ENCODE measurements around the gene KRTAP19-6.
A peak's percentile ranks its signal among the peaks of the same experiment; 100 is the strongest.

The KRTAP19-6 gene, protein sequence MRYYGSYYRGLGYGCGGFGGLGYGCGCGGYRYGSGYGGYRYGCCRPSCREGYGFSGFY

DNA sequence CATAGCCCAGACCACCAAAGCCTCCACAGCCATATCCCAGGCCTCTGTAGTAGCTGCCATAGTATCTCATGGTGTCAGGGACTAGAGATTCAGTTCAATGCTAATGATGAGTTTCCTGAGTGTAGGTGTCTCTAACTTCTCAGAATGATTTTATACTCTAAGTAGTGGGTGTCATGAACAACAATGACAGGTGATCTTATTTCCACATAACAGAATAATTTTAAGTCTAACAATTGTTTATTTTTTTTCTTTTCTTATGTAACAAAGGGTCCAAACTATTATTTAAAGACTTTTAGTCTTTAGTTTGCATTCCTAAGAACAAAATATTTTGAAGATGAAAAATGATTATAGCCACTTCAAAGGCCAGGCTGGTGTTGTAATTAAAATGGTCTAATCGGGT is at the start of gene KRTAP19-6:
KRTAP19-6 (minus strand) TSS at position 101 of the 400 bp plus-strand sequence; CDS start at position 70, 31 bp downstream.
- no peak for DNase-seq

GRCh38 chr21:30590297-30590696 is 48.6 kb upstream of the KRTAP19-6 start, which contains the start of gene KRTAP22-2:
Gene KRTAP22-2, minus strand, starts transcription at chr21:30590397.
- DNase-seq = no peak

DNA sequence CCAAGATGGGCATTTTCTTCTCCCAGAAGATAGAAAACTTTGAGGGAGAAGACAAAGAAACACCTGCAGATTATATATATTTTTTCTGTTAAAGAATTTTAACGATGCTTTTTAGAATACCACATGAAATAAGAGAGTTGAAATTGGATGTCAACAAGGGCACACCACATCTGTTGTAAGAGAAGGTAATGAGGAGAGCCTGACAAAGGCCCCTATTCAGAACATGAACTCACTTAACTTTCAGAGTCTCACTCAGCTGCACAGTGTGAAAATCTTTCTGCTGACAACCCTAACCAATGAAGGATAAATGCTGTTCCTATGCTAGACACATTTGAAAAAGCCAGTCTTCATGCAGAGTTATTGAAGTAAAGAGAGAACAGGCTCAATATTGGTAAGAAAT is 41.2 kb upstream of the KRTAP19-6 start:
- no peak for DNase-seq

DNA sequence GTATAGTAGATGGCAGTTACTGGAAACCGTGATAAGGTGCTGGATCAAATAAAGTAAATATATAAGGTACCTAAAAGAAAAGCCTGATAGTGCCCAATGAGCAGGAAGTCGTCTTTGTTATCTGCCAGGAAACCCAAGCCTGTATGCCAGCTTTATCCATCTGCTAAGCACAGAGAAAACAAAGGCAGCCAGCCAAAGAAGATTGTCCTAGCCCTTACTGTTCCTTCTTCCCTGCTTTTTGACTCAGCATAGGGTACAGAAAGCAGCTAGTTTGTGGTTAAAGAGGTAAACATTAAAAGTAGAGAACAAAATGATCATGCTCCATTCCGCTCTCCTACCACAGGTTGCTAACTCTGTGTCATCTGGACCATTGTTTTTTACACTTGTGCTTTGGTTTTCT is 38.5 kb upstream of the KRTAP19-6 start:
- no peak for DNase-seq

DNA sequence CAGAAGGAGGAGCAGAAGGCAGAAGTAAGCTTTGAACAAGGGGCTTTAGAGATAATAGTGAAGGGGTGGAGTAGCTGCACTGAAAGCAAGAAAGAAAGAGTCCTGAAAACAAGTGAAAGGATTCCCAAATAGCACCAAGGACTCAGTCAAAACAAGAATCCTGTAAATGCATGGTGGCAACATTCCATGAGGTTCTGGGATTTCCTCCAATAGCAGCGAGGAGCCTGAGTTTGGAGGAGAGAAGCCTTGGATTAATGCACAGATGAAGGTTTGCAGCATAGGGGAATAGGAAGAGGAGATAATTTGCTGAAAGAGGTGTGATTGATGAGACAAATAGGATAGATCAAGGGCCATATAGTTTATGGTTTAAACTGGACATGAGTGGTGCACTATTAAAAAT is 37.7 kb upstream of the KRTAP19-6 start:
- DNase-seq = no peak

DNA sequence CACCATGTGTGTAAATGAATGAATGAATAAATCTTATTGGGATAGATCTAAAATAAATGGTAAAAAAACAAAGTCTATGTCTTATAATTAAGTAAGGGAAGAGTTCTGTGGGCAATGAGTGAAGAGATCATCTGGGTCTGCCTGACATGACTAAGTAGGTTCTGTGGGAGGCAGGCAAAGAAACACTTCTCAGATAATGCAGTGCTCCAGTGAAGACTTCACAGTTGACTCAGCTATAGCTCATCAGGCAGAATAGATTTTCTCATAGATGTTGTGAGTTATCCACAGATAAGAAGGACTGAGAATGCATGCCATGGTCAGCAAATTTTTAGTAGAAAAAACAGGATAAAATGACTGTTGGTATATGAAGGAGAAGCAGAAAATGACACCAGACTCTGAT is 36.1 kb upstream of the KRTAP19-6 start:
- no peak for DNase-seq

- no peak for DNase-seq
Measured at GRCh38 chr21:30567617-30568016, 26.0 kb upstream of the KRTAP19-6 start.

DNA sequence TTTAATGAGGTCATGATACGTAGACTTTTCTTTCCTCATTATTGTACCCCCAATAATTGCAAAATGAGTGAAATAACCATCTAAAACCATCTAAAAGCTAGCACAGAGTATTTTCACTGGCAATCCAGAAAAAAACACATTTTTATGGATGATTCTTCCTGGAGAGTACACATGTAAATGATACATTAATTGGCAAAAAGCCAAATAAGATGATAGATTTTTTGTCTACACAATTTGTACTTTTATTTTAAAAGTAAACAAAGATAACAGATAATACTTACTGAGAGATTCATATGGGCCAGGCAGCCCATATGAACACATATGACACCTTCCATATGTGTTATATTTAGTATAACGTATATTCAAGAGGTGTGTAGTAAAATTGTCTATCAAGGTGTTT is 22.0 kb upstream of the KRTAP19-6 start:
- no peak for DNase-seq

- DNase-seq = no peak
Measured at GRCh38 chr21:30563072-30563471, 21.4 kb upstream of the KRTAP19-6 start.

DNA sequence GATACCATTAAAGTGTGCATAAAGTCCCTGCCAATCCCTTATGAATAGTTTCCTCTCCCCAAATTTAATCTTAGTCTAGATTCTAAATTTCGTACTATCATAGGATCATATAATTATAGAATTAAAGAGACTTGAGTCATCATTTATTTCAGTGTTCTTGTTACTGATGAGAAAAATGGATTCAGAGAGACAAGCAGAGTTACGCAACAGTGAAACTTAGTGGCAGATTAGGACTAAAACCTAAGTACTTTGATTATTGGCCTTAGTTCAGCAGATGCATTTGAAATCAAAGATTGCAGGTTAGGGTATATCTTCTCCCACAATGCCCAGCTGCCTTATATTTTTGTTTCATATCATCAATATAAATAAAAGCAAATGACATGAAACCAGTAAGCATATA is 20.3 kb upstream of the KRTAP19-6 start:
- DNase-seq = no peak

DNA sequence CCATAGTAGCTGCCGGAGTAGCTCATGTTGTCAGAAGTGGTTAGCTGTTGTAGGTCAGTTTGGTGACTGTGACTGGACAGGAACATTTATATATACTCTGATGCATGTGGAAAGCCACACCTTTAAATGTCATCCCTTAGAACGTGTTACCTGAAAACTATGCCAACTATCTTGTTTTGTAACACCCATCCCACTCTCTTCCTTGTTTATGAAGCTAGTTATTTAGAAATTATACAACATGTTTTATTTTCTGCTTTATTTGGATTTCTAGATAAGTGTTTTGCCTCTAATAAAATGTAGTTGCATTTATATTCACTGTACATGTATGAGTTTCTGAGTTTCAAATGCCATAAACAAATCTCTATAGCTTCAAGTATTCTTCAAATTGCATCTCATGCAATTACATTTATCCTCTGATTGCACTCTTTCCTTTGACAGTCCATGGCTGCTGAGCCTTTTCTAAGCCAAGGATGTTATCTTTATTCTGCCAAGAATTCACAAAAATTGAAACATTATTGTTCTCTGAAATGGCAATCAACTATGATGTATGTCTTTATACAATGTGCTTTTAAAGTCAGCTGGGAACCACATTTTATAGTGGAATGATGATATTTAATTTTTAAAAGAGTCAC is 19.7 kb upstream of the KRTAP19-6 start, which contains the start of gene KRTAP19-7:
KRTAP19-7 (minus strand) TSS at position 51 of the 632 bp plus-strand sequence; CDS start at position 26, 25 bp downstream.
- DNase-seq = no peak

- DNase-seq = no peak
Measured at GRCh38 chr21:30555095-30555494, 13.4 kb upstream of the KRTAP19-6 start.

DNA sequence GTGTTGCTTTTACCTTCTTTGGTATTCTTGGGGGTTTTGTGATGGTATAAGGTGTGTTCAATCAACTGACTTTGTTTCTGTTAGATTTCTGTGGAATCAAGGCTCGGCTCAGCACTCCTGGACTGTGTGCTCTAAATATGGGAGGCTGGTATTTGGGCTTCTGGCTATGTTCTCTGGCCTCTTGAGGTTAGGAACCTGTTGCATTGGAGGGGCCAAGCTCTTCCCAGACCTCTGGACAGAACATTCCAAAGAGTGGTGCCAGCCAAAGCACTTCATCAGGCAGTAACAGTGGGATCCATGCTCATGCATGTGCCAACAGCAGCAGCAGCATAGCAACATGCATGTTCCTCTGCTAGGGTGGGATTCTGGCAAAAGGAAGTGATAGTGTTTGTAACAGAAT is 11.1 kb upstream of the KRTAP19-6 start:
- DNase-seq = no peak

GRCh38 chr21:30518876-30519275 is 22.8 kb downstream of the KRTAP19-6 start:
- no peak for DNase-seq

DNA sequence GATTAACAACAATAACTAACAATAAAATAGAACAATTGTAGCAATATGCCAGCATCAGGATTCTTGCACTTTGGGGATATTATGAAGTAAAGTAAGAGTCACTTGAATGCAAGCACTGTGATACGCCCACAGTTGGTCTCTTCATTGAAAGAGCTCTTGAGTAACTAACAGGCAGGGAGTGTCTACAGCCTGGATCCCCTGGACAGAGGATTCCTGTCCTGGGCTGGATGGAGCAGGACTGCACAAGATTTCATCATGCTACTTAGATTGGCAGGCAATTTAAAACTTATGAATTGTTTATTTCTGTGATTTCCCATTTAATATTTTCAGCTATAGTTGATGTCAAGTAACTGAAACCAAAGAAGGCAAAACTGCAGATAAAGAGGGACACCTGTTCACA is 26.0 kb downstream of the KRTAP19-6 start:
- no peak for DNase-seq

DNA sequence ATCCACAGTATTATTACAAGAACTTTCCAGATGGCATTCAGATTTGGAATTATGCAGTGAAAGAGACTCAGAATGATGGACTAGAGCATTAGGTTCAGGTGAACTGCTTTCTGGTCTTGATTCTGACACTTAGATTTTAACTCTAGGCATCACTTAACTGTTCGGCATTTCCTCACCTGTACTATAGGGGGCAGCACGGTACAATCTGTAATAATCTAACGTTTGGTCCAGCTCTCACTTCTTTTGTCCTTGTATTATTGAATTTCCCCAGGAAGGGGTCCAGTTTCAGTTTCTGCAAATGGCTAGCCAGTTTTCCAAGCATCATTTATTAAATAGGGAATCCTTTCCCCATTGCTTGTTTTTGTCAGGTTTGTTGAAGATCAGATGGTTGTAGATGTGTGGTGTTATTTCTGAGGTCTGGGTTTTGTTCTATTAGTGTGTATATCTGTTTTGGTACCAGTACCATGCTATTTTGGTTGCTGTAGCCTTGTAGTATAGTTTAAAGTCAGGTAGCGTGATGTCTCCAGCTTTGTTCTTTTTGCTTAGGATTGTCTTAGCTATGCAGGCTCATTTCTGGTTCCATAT is 36.0 kb downstream of the KRTAP19-6 start:
- peak; percentile 8 for DNase-seq

- no peak for DNase-seq
Measured at GRCh38 chr21:30502041-30502440, 39.6 kb downstream of the KRTAP19-6 start, which contains the start of gene KRTAP19-5. Gene KRTAP19-5, minus strand, starts transcription at chr21:30502141. Its CDS starts 51 bp downstream, at chr21:30502090.

- DNase-seq = no peak
Measured at GRCh38 chr21:30497065-30497464, 44.6 kb downstream of the KRTAP19-6 start, which contains the start of gene KRTAP19-4. Gene KRTAP19-4, minus strand, starts transcription at chr21:30497165. Its CDS starts 55 bp downstream, at chr21:30497110.

- no peak for DNase-seq
Measured at GRCh38 chr21:30491963-30492428, 49.7 kb downstream of the KRTAP19-6 start, which contains the start of gene KRTAP19-3. Gene KRTAP19-3, minus strand, starts transcription at chr21:30492013. Its CDS starts 56 bp downstream, at chr21:30491957.
